ENCODE data around the gene PRAMEF11.

DNA sequence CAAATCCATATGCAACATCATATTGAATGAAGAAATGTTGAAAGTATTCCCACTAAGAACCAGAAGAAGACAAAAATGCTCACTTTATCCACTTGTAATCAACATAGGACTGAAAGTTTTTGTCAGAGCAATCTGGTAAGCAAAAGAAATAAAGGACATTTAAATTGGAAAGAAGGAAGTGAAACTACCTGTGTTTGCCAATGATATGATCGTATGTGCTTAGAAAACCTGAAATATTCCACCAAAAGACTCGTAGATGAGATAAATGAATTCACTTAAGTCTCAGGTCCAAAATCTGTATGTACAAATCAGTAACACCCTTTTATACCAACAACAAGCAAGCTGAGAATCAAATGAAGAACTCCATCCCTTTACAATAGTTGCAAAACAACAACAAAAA, 31.5 kb downstream of the PRAMEF11 start:
- TF ChIP-seq, protein P1, sequence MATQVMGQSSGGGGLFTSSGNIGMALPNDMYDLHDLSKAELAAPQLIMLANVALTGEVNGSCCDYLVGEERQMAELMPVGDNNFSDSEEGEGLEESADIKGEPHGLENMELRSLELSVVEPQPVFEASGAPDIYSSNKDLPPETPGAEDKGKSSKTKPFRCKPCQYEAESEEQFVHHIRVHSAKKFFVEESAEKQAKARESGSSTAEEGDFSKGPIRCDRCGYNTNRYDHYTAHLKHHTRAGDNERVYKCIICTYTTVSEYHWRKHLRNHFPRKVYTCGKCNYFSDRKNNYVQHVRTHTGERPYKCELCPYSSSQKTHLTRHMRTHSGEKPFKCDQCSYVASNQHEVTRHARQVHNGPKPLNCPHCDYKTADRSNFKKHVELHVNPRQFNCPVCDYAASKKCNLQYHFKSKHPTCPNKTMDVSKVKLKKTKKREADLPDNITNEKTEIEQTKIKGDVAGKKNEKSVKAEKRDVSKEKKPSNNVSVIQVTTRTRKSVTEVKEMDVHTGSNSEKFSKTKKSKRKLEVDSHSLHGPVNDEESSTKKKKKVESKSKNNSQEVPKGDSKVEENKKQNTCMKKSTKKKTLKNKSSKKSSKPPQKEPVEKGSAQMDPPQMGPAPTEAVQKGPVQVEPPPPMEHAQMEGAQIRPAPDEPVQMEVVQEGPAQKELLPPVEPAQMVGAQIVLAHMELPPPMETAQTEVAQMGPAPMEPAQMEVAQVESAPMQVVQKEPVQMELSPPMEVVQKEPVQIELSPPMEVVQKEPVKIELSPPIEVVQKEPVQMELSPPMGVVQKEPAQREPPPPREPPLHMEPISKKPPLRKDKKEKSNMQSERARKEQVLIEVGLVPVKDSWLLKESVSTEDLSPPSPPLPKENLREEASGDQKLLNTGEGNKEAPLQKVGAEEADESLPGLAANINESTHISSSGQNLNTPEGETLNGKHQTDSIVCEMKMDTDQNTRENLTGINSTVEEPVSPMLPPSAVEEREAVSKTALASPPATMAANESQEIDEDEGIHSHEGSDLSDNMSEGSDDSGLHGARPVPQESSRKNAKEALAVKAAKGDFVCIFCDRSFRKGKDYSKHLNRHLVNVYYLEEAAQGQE (tag by site-specific recombination; IDR thresholded peaks at IDR 0.05), result no peak
- TF ChIP-seq, protein P2, sequence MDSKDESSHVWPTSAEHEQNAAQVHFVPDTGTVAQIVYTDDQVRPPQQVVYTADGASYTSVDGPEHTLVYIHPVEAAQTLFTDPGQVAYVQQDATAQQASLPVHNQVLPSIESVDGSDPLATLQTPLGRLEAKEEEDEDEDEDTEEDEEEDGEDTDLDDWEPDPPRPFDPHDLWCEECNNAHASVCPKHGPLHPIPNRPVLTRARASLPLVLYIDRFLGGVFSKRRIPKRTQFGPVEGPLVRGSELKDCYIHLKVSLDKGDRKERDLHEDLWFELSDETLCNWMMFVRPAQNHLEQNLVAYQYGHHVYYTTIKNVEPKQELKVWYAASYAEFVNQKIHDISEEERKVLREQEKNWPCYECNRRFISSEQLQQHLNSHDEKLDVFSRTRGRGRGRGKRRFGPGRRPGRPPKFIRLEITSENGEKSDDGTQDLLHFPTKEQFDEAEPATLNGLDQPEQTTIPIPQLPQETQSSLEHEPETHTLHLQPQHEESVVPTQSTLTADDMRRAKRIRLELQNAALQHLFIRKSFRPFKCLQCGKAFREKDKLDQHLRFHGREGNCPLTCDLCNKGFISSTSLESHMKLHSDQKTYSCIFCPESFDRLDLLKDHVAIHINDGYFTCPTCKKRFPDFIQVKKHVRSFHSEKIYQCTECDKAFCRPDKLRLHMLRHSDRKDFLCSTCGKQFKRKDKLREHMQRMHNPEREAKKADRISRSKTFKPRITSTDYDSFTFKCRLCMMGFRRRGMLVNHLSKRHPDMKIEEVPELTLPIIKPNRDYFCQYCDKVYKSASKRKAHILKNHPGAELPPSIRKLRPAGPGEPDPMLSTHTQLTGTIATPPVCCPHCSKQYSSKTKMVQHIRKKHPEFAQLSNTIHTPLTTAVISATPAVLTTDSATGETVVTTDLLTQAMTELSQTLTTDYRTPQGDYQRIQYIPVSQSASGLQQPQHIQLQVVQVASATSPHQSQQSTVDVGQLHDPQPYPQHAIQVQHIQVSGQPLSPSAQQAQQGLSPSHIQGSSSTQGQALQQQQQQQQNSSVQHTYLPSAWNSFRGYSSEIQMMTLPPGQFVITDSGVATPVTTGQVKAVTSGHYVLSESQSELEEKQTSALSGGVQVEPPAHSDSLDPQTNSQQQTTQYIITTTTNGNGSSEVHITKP (tag by site-specific recombination; IDR thresholded peaks at IDR 0.05), result no peak
- TF ChIP-seq, protein P3, sequence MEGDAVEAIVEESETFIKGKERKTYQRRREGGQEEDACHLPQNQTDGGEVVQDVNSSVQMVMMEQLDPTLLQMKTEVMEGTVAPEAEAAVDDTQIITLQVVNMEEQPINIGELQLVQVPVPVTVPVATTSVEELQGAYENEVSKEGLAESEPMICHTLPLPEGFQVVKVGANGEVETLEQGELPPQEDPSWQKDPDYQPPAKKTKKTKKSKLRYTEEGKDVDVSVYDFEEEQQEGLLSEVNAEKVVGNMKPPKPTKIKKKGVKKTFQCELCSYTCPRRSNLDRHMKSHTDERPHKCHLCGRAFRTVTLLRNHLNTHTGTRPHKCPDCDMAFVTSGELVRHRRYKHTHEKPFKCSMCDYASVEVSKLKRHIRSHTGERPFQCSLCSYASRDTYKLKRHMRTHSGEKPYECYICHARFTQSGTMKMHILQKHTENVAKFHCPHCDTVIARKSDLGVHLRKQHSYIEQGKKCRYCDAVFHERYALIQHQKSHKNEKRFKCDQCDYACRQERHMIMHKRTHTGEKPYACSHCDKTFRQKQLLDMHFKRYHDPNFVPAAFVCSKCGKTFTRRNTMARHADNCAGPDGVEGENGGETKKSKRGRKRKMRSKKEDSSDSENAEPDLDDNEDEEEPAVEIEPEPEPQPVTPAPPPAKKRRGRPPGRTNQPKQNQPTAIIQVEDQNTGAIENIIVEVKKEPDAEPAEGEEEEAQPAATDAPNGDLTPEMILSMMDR (tag by site-specific recombination; IDR thresholded peaks at IDR 0.05), result no peak
- TF ChIP-seq ZNF561 (tag by site-specific recombination; IDR thresholded peaks at IDR 0.05; ENCODE audit: borderline replicate concordance) (no peak), ZNF549 (tag by site-specific recombination; IDR thresholded peaks at IDR 0.05) (no peak)
